ENCODE results near the gene DNAI4.

Gene DNAI4

DNA sequence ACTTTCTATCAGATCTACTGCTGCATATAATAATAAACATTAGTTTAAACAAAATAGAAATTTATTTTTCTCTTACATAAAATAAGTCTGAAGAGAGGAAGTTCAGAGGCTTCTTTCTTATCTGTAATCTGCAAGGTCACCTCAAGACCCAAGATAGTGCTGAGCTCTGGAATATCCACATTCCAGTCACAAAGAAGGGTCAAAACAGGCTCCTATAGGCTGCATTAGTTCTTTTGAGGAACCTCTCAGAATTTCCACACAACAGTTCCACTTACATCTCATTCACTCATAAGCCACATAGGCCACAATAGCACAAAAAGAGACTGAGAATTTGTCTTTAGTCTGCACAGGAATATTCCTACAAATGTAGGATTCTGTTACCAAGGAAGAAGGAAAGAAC, 157.0 kb downstream of the DNAI4 start:
- DNase-seq (ENCODE audit: low spot score) = no peak
- in situ Hi-C loops (cut with MboI; ENCODE audit: low pct_unique_long_range_greater_than_20kb, low sequenced_read_pairs, unreplicated experiment) = loop anchor here (10.0 to 25.0 kb wide), 2 partner anchors 377 to 720 kb away; no protein-coding TSS in a partner anchor
- TF ChIP-seq, protein P1, sequence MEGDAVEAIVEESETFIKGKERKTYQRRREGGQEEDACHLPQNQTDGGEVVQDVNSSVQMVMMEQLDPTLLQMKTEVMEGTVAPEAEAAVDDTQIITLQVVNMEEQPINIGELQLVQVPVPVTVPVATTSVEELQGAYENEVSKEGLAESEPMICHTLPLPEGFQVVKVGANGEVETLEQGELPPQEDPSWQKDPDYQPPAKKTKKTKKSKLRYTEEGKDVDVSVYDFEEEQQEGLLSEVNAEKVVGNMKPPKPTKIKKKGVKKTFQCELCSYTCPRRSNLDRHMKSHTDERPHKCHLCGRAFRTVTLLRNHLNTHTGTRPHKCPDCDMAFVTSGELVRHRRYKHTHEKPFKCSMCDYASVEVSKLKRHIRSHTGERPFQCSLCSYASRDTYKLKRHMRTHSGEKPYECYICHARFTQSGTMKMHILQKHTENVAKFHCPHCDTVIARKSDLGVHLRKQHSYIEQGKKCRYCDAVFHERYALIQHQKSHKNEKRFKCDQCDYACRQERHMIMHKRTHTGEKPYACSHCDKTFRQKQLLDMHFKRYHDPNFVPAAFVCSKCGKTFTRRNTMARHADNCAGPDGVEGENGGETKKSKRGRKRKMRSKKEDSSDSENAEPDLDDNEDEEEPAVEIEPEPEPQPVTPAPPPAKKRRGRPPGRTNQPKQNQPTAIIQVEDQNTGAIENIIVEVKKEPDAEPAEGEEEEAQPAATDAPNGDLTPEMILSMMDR (IDR thresholded peaks at IDR 0.05; ENCODE audit: extremely low read depth, insufficient read depth, missing control alignments) = no peak

DNA sequence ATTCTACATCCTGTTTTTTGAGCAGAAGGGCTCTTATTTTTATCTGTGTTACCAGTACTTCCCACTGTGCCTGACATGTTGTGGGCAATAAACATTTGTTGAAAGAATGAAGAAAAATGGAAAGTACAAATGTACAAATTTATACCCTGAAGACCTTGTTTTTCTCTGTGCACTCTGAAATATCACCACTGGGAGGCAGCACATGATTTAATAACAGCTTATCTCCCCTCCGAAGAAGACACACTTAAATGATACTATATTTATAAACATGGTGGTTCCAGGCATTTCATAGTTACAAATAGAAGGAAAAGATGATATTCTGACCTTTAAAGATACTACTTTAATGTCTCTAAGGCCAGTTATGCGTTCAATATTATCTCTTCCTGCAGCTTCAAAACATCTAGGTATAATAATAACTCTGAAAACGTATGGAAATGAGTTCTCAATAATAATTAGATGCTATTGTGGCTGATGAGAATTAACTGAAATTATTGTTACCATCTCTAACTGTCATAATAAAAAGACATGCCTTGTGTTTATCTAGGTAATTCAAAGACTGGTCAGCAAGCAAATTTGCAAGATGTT, 159.6 kb downstream of the DNAI4 start:
- DNase-seq (ENCODE audit: low spot score) = peak; percentile 35
- in situ Hi-C loops (cut with MboI; ENCODE audit: low pct_unique_long_range_greater_than_20kb, low sequenced_read_pairs, unreplicated experiment) = loop anchor here (10.0 to 25.0 kb wide), 2 partner anchors 380 to 722 kb away; no protein-coding TSS in a partner anchor

More for the DNA sequence above, 159.6 kb downstream of the DNAI4 start:
- TF ChIP-seq, protein P1 (IDR thresholded peaks at IDR 0.05; ENCODE audit: extremely low read depth, insufficient read depth, missing control alignments) = peak; percentile 72

All from GM13977 (cell line).